HL-60/S4 treated with phorbol 12-myristate 13-acetate at 8.2 ng/mL for 4 days and 3 days (cell line): Measurements from ENCODE around the gene NARF.
"Not testable (repeated sequence)": the region's sequence is repeated elsewhere in the genome, so short reads cannot be mapped to it uniquely, and the experiment has no call there.

Experiments used
- in situ Hi-C: fragments of 300-500 bp; cut with MboI; formaldehyde crosslinking; loops from 2 replicates; pipeline ENCODE4 v1.15.0; 2022; ENCODE audit warnings: low sequenced_read_pairs

The NARF gene

GRCh38 chr17:82528484-82529265, 70.1 kb downstream of the NARF start:
- in situ Hi-C loops, result no loop called here

- in situ Hi-C loops, result no loop called here
These were observed 71.4 kb downstream of the NARF start for GRCh38 chr17:82529914-82530300.

GRCh38 chr17:82531431-82531881, 72.9 kb downstream of the NARF start:
- in situ Hi-C loops, result no loop called here

- in situ Hi-C loops, result no loop called here
These were observed 75.9 kb downstream of the NARF start for GRCh38 chr17:82534401-82534812.

- in situ Hi-C loops, result no loop called here
These were observed 78.1 kb downstream of the NARF start for GRCh38 chr17:82536512-82537201.

- in situ Hi-C loops, result not testable (repeated sequence)
These were observed 78.7 kb downstream of the NARF start for GRCh38 chr17:82537228-82537627.

- in situ Hi-C loops, result not testable (repeated sequence)
These were observed 80.5 kb downstream of the NARF start for GRCh38 chr17:82539076-82539475.
